WI38 (cell line): ENCODE data around the gene GPR162.
A peak's percentile ranks its signal among the peaks of the same experiment; 100 is the strongest.

Experiments used
- H3K4me3 ChIP-seq: 2 replicates; pipeline ENCODE4 v1.5.1; 2011; ENCODE audit warnings: low read depth, mild to moderate bottlenecking, control low read depth, low read length
- TF ChIP-seq, protein P1 (sequence below): IDR thresholded peaks from 2 replicates; pipeline ENCODE4 v1.5.1; 2012; ENCODE audit warnings: low read depth, mild to moderate bottlenecking, control low read depth, low read length

GPR162 gene

DNA sequence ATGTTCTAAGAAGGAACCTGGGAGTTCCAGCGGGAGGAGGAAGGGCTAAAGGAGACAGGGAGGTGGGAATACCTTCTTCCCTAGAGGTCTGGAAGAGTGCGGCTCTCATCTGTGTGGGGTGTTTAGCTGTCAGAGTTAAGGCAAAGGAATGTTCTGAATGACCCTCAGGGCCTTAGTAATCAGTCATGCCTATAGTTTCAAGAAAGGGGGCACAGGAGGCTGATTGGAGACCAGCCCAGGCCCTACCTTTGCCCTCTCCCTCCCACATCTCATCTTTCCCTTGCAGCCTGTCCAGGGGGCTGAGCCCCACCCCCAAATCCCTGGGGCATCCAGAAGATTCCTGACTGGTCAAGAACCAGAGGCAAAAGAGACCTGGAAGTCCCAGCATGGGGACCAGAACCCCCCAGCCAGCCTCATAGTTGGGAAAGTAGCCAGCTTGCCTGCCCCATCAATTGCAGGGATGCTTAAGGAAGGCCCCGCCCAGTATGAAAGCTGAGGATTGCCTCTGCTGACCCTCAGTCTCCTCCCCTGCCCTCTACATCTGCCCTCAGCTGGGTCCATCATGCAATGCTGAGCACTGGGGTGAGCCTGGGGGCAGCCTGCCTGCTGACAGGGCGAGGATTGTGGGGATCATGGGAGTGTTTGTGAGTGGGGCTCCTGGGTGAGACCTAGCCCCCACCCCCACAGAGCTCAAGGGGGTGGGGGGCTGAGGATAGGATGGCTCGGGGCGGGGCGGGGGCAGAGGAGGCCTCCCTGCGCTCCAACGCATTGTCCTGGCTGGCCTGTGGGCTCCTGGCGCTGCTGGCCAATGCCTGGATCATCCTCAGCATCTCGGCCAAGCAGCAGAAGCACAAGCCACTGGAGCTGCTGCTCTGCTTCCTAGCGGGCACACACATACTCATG, 1.8 kb downstream of the GPR162 start:
- TF ChIP-seq, protein P1, sequence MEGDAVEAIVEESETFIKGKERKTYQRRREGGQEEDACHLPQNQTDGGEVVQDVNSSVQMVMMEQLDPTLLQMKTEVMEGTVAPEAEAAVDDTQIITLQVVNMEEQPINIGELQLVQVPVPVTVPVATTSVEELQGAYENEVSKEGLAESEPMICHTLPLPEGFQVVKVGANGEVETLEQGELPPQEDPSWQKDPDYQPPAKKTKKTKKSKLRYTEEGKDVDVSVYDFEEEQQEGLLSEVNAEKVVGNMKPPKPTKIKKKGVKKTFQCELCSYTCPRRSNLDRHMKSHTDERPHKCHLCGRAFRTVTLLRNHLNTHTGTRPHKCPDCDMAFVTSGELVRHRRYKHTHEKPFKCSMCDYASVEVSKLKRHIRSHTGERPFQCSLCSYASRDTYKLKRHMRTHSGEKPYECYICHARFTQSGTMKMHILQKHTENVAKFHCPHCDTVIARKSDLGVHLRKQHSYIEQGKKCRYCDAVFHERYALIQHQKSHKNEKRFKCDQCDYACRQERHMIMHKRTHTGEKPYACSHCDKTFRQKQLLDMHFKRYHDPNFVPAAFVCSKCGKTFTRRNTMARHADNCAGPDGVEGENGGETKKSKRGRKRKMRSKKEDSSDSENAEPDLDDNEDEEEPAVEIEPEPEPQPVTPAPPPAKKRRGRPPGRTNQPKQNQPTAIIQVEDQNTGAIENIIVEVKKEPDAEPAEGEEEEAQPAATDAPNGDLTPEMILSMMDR = no peak
- no peak overlapping the region for H3K4me3 ChIP-seq

DNA sequence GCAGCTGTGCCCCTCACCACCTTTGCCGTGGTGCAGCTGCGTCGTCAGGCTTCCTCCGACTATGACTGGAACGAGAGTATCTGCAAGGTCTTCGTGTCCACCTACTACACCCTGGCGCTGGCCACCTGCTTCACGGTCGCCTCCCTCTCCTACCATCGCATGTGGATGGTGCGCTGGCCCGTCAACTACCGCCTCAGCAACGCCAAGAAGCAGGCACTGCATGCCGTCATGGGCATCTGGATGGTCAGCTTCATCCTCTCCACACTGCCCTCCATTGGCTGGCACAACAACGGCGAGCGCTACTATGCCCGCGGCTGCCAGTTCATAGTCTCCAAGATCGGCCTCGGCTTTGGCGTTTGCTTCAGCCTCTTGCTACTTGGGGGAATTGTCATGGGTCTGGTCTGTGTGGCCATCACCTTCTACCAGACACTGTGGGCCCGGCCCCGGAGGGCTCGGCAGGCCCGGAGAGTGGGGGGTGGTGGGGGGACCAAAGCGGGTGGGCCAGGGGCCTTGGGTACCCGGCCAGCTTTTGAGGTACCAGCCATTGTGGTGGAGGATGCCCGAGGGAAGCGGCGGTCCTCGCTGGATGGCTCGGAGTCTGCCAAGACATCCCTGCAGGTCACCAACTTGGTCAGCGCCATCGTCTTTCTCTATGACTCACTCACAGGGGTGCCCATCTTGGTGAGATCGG, 2.6 kb downstream of the GPR162 start:
- TF ChIP-seq, protein P1 = no peak
- H3K4me3 ChIP-seq = no peak overlapping the region

DNA sequence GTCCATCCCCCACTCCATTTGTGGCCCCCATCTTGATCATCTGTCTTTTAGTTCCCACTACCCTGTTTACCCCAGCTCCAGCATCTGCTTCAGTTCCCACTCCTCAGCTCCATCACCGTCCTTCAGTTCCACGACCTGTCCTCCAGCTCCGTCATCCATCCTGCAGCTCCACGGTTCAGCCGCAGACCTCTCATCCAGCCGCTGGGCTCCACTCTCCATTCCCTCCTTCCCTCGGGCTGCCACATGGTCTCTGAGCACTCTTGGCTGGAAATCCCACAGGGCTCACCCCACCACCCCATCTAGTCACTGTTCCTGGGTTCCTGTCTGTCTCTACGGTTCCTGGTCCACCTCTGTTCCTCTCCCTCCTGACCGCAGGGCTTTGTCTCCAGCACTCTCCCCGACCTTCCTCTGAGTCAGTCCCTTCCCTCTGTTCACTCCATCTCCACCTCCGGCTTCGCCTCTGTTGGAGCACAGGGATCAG, 3.3 kb downstream of the GPR162 start:
- TF ChIP-seq, protein P1 = no peak

DNA sequence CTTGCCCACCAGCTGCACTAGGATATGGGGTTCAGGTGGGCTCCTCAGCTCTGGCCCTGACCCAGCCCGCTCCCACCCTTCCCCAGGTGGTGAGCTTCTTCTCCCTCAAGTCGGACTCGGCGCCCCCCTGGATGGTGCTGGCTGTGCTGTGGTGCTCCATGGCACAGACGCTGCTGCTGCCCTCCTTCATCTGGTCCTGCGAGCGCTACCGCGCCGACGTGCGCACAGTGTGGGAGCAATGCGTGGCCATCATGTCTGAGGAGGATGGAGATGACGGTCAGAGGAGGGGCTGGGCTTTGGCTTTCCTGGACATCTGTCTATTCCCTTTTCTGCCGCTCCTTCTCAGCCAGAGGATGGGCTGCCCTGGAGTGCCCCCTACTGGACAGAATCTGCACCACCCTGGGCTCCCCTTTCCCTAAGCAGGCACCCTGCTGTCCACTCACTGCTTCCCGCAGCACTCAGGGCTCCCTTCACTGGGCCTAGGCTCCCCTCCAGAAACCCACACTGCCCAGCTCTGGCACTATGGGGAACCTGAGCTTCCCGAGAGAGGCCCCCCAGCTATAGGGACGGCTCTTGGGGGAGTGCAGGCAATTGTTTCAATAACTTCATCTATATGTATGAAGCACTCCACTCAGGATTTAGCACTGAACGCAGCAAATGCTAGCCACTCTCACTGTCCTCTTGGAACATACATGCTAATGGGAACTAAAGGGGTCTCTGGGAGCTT, 3.9 kb downstream of the GPR162 start:
- TF ChIP-seq, protein P1 = peak; percentile 91
- 0 out of 2 replicates have a peak overlapping the region, but pooled peaks have one; percentile 13 for H3K4me3 ChIP-seq

More for the DNA sequence above, 3.3 kb downstream of the GPR162 start:
- H3K4me3 ChIP-seq = no peak overlapping the region

DNA sequence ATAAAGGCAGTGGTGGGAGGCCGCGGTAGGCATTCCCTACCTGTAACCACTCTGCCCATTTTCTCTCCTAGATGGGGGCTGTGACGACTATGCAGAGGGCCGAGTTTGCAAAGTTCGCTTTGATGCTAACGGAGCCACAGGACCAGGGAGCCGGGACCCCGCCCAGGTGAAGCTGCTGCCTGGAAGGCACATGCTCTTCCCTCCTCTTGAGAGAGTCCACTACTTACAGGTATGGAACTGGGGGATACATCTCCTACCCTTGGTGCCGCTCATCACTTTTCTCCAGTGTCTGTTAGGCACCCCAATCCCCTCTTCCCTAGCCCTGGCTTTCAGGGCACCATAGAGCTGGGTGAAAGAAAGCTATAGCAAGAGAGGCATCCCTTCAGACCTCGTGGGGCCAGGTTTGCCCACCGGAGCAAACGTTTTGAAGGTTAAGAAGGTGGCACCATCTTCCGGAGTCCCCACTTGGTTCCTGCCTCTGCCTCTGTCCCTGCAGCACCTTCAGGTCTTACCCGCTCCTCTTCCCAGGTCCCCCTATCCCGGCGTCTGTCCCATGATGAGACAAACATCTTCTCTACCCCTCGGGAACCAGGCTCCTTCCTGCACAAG, 4.6 kb downstream of the GPR162 start:
- TF ChIP-seq, protein P1 = no peak
- no peak overlapping the region for H3K4me3 ChIP-seq

DNA sequence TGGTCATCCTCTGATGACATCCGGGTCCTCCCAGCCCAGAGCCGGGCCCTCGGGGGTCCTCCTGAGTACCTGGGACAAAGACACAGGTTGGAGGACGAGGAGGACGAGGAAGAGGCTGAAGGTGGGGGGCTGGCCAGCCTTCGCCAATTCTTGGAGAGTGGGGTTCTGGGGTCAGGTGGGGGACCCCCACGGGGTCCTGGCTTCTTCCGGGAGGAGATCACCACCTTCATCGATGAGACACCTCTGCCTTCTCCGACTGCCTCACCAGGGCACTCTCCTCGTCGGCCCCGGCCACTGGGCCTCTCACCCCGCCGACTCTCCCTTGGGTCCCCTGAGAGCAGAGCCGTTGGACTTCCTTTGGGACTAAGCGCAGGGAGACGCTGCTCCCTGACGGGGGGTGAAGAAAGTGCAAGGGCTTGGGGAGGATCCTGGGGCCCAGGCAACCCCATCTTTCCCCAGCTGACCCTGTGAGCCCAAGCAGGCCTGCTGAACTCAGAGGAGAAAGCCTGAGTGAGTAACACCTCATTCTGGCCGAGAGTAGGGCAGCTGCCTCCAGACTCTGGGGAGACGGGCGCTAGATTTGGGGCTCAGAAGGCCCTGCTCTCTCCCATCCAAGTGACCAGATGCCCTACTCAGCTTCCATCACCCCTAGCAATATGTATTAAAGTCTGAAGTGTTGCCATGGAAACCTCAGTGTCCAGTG, 5.3 kb downstream of the GPR162 start:
- TF ChIP-seq, protein P1 = no peak
- no peak overlapping the region for H3K4me3 ChIP-seq
